ENCODE measurements around the gene PIP5K1C. TPM values are rescaled to one million over a fixed set of nuclear protein-coding genes. Genes with fewer than 3 reads are reported as not detected.

Gene PIP5K1C
- total and polyA plus RNA-seq, 10 of the 15 experiments (the other 5 are each of a cell fraction or from before 2014, with no cell fraction given) = 0.39 to 19.6 (median 5.3) TPM

GRCh38 chr19:3611841-3612240 lies 88.4 kb downstream of the PIP5K1C start (continued):
- TF ChIP-seq CBX5 (IDR thresholded peaks at IDR 0.05; ENCODE audit: low read depth) = no peak
- TF ChIP-seq YY1 (IDR thresholded peaks at IDR 0.05; ENCODE audit: low read depth, low read length) = no peak
- TF ChIP-seq RCOR1 (conservative IDR thresholded peaks at IDR 0.05; ENCODE audit: low read depth, low read length) = no peak
- no peak for TF ChIP-seq ZBTB33 (IDR thresholded peaks at IDR 0.05)

GRCh38 chr19:3610745-3611717 lies 89.2 kb downstream of the PIP5K1C start:
- H3K4me1 ChIP-seq (ENCODE audit: control insufficient read depth, insufficient read depth, low read length) = no peaks in the 10 kb centered on the region
- RAD21 ChIA-PET (ENCODE audit: unreplicated experiment) = no interaction called here
- H2AFZ ChIP-seq (ENCODE audit: control insufficient read depth, low read depth, low read length) = no peak overlapping the region
- H3K9me3 ChIP-seq (replicated peaks; ENCODE audit: control insufficient read depth, insufficient read depth, low read length) = no peaks in the 10 kb centered on the region
- 0 out of 2 replicates have a peak, but pooled peaks have one; percentile 18 for TF ChIP-seq GATAD2B (conservative IDR thresholded peaks at IDR 0.05; ENCODE audit: low read depth)
- TF ChIP-seq SMAD5 (IDR thresholded peaks at IDR 0.05; ENCODE audit: low read depth) = no peak
- in situ Hi-C loops (cut with MboI) (no loop called here), intact Hi-C loops (cut with micrococcal nuclease; ENCODE audit: unreplicated experiment) (no loop called here)
- POLR2A ChIA-PET = no interaction called here
- FAIRE-seq = no peak
- SMC1A ChIA-PET (ENCODE audit: uncharacterized antibody, unreplicated experiment) = no interaction called here
- no peaks in the 10 kb centered on the region for H4K20me1 ChIP-seq (ENCODE audit: control insufficient read depth, insufficient read depth)
- CTCF ChIA-PET = interaction anchor here (0.7 kb wide), 1 partner anchor 21 kb away, joined by 3 read pairs; no protein-coding TSS in a partner anchor
- peaks cover 0 to 8% of the 10 kb centered on the region in 2 experiments; a peak in 3 of 4 replicates for H3K36me3 ChIP-seq (ENCODE audit: control insufficient read depth in 2 of 2, insufficient read depth in 2 of 2, low read length in 1 of 2)
- DNase-seq (ENCODE audit: low read depth, low spot score) = no peak
- H3K4me2 ChIP-seq (ENCODE audit: control insufficient read depth, insufficient read depth) = no peak overlapping the region
- no peaks in the 10 kb centered on the region for H3K27me3 ChIP-seq (replicated peaks in 1 of 2; ENCODE audit: control insufficient read depth in 2 of 2, insufficient read depth in 2 of 2, low read length in 1 of 2)
- no TSS peak for BruUV-seq (replicated peaks)
- no peak for ATAC-seq
- no peak overlapping the region for H3K9ac ChIP-seq (ENCODE audit: control insufficient read depth, insufficient read depth, low read length)
- H3K4me3 ChIP-seq = no peak overlapping the region
- no peak overlapping the region for H3K27ac ChIP-seq (ENCODE audit: control insufficient read depth, insufficient read depth)
- 83% methylated on average over 37 of the region's 41 CpGs for WGBS (ENCODE audit: insufficient coverage, insufficient replicate concordance, low lambda C conversion rate, missing lambda C conversion rate)
- H3K79me2 ChIP-seq (ENCODE audit: control insufficient read depth, insufficient read depth, low read length) = no peaks in the 10 kb centered on the region
